Measurements from ENCODE around the gene BCL11B.

GRCh38 chr14:99261912-99262787, 9.8 kb downstream of the BCL11B start:
- TF ChIP-seq CTCF (IDR thresholded peaks at IDR 0.05; ENCODE audit: low read depth, low read length, missing input control) = no peak
- TF ChIP-seq EGR1 (IDR thresholded peaks at IDR 0.05; ENCODE audit: low read depth in 2 of 2) = no peak
- TF ChIP-seq SP1 (IDR thresholded peaks at IDR 0.05) = no peak
- no peak for TF ChIP-seq YY1 (IDR thresholded peaks at IDR 0.05)
- TF ChIP-seq TAF1 (conservative IDR thresholded peaks at IDR 0.05) = no peak
- no peak for TF ChIP-seq GABPA (IDR thresholded peaks at IDR 0.05 in 1 of 2, conservative IDR thresholded peaks at IDR 0.05 in 1 of 2)
- TF ChIP-seq REST (IDR thresholded peaks at IDR 0.05) = no peak
- no peak for TF ChIP-seq RAD21 (IDR thresholded peaks at IDR 0.05)
- no peak for TF ChIP-seq JUND (IDR thresholded peaks at IDR 0.05)
- no peak for TF ChIP-seq ZBTB33 (IDR thresholded peaks at IDR 0.05)
- no peak for TF ChIP-seq ATF3 (IDR thresholded peaks at IDR 0.05)
- no peak for TF ChIP-seq MAX (IDR thresholded peaks at IDR 0.05)
- TF ChIP-seq RXRA (IDR thresholded peaks at IDR 0.05) = no peak
- TF ChIP-seq HNF4A (conservative IDR thresholded peaks at IDR 0.05) = no peak

Data from liver (tissue), 3 donors.